ENCODE results near the gene CCNY. TPM values are rescaled to one million over a fixed set of nuclear protein-coding genes. Genes with fewer than 3 reads are reported as not detected.
A peak's percentile ranks its signal among the peaks of the same experiment; 100 is the strongest.

The CCNY gene
- total and polyA plus RNA-seq, 2 of the 13 experiments (the other 11 are each of a cell fraction or from before 2014, with no cell fraction given): 48.2 to 54.7 TPM

DNA sequence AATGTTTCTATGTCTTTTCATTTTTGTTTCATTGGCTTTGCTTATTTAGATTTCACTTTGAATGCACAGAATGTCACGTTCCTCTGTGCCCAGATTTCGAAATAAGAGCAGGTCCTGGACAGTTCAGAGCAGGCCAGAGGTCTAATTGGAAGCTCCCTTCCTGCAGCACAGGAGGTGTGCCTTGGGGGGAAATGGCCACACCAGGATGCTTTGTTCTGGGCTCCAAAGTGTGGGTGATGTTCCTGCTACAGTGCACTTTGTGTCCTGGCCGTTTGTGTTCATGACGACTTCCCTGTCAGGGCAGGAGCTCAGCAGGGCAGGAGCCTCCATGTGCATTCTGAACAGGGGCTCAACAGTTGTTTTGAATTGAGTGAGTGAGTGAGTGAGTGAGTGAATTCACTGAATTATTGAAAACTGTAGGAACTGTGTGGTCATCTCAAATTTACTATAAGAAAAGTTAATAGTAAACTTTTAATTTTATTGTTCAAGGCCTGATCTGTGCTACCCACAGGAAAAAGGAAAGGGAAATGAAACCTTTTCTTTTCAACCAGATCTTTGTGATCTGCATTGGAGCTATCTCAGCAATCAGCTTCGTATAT is 159.3 kb downstream of the CCNY start:
- ChIA-PET POLR2A (no interaction called here), CTCF (ENCODE audit: low intra/inter-chr PET ratio, low total read pairs) (no interaction called here)
- no peaks in the 10 kb centered on the region for H3K9me3 ChIP-seq (ENCODE audit: low read length)
- DNase-seq (ENCODE audit: low spot score): peak; percentile 63
- no peaks in the 10 kb centered on the region for H3K27me3 ChIP-seq (ENCODE audit: control insufficient read depth in 1 of 2, insufficient read depth in 2 of 2, low read length in 2 of 2)
- peaks cover 10 to 12% of the 10 kb centered on the region in 2 experiments for H3K36me3 ChIP-seq (replicated peaks in 1 of 2; ENCODE audit: control insufficient read depth in 1 of 2, insufficient read depth in 2 of 2, low read length in 2 of 2)
- H3K79me2 ChIP-seq (ENCODE audit: insufficient read depth, low read length): peaks cover 6% of the 10 kb centered on the region
- no peaks in the 10 kb centered on the region; the same call in none of the 2 replicates for H4K20me1 ChIP-seq (ENCODE audit: insufficient read depth, low read length)
- no peak overlapping the region for H3K9ac ChIP-seq (ENCODE audit: insufficient read depth, low read depth, low read length)
- no peak overlapping the region for H2AFZ ChIP-seq (ENCODE audit: low read length)
- peaks cover 33% of the 10 kb centered on the region for H3K4me1 ChIP-seq (ENCODE audit: insufficient read depth, low read length)
- H3K4me2 ChIP-seq (ENCODE audit: low read depth, low read length): peak overlapping the region; percentile 40
- intact Hi-C loops (cut with micrococcal nuclease; ENCODE audit: unreplicated experiment) (loop anchor here (1.0 to 5.0 kb wide), 2 partner anchors 10 to 38 kb away; no protein-coding TSS in a partner anchor), in situ Hi-C loops (cut with HindIII; ENCODE audit: extremely low pct_ligation_motif_present, low pct_unique_long_range_greater_than_20kb) (no loop called here)
- no peak overlapping the region for H3K4me3 ChIP-seq (replicated peaks in 1 of 3; ENCODE audit: insufficient read depth in 1 of 3, low read depth in 2 of 3, low read length in 3 of 3)
- peak; percentile 94 for ATAC-seq
- H3K27ac ChIP-seq (ENCODE audit: extremely low read length, insufficient read depth, low read length): peak overlapping the region; percentile 46
- no TSS peak for BruUV-seq (replicated peaks)
- FAIRE-seq: peak; percentile 39
- 23% methylated on average over 5 of the region's 5 CpGs for WGBS (ENCODE audit: low lambda C conversion rate)
- TF ChIP-seq SALL1 (CRISPR knock-in tag; IDR thresholded peaks at IDR 0.05) (peak; percentile 53), MYC (CRISPR knock-in tag; IDR thresholded peaks at IDR 0.05; ENCODE audit: borderline replicate concordance) (peak; percentile 43; the same call in 1 of the 2 replicates), SOX13 (IDR thresholded peaks at IDR 0.05) (no peak), SOX13 (CRISPR knock-in tag; conservative IDR thresholded peaks at IDR 0.05 in 1 of 2, IDR thresholded peaks at IDR 0.05 in 1 of 2) (peak in 1 of 2 experiments; percentile 62; a peak in 2 of 4 replicates), ZBTB25 (CRISPR knock-in tag; IDR thresholded peaks at IDR 0.05) (no peak), FOXP1 (IDR thresholded peaks at IDR 0.05) (no peak), FOXP1 (CRISPR knock-in tag; IDR thresholded peaks at IDR 0.05) (0 out of 2 replicates have a peak, but pooled peaks have one; percentile 11), RXRA (CRISPR knock-in tag; IDR thresholded peaks at IDR 0.05) (peak; percentile 50; the same call in 1 of the 2 replicates), POGZ (CRISPR knock-in tag; IDR thresholded peaks at IDR 0.05) (0 out of 2 replicates have a peak, but pooled peaks have one; percentile 52), ZNF292 (CRISPR knock-in tag; IDR thresholded peaks at IDR 0.05; ENCODE audit: borderline replicate concordance, low read depth) (peak; percentile 76; the same call in 1 of the 2 replicates), HNF4A (CRISPR knock-in tag; IDR thresholded peaks at IDR 0.05) (peak; percentile 50), XRCC5 (optimal IDR thresholded peaks at IDR 0.05; ENCODE audit: low read length) (no peak), AHR (CRISPR knock-in tag; IDR thresholded peaks at IDR 0.05) (no peak), ZNF556 (CRISPR knock-in tag; IDR thresholded peaks at IDR 0.05; ENCODE audit: borderline replicate concordance) (peak; percentile 46; the same call in 1 of the 2 replicates), BHLHE40 (IDR thresholded peaks at IDR 0.05; ENCODE audit: low read length) (peak; percentile 58), TBX2 (CRISPR knock-in tag; IDR thresholded peaks at IDR 0.05; ENCODE audit: borderline replicate concordance) (peak; percentile 41; the same call in 1 of the 2 replicates), NR2F1 (CRISPR knock-in tag; IDR thresholded peaks at IDR 0.05) (no peak), ZNF609 (CRISPR knock-in tag; IDR thresholded peaks at IDR 0.05; ENCODE audit: borderline replicate concordance) (peak; percentile 36; the same call in 1 of the 2 replicates)

Measured in HepG2 (cell line).